Stimulated activated CD4-positive, alpha-beta T cell treated with anti-CD3 and anti-CD28 coated beads, TNF-alpha, amount 100 ng/mL, for 4 hours (primary cell): ENCODE data around the gene DDX24.

ENCODE experiments used
- DNase-seq, 3 experiments: peaks; one replicate each; pipeline ENCODE4 v3.0.0-alpha.2; 2020; ENCODE audit warnings: low read depth in 3 of 3

The DDX24 gene

GRCh38 chr14:94010625-94011024, 70.4 kb downstream of the DDX24 start:
- DNase-seq, result no peak

DNA sequence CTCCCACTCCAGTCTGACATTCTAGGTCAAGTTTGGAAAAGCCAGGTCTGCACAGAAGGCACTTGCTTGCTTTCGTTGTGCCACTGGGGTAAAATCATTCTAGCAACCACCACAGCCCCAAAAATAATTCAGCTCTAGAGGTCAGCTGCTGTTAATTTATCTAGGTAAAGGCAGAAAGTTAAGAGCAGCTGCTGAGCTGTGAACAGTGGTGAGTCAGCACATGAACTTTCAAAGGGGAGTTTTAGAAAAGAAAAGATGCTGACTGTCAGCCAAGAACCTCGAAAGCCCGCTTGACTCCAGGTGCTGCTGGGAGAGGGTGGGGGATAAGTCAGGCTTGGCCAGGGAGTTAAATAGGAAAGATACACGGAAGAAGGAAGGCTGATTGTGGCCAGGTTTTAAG, 71.2 kb downstream of the DDX24 start:
- no peak for DNase-seq

- DNase-seq, result no peak
These were observed 72.8 kb downstream of the DDX24 start for GRCh38 chr14:94008234-94008633.

DNA sequence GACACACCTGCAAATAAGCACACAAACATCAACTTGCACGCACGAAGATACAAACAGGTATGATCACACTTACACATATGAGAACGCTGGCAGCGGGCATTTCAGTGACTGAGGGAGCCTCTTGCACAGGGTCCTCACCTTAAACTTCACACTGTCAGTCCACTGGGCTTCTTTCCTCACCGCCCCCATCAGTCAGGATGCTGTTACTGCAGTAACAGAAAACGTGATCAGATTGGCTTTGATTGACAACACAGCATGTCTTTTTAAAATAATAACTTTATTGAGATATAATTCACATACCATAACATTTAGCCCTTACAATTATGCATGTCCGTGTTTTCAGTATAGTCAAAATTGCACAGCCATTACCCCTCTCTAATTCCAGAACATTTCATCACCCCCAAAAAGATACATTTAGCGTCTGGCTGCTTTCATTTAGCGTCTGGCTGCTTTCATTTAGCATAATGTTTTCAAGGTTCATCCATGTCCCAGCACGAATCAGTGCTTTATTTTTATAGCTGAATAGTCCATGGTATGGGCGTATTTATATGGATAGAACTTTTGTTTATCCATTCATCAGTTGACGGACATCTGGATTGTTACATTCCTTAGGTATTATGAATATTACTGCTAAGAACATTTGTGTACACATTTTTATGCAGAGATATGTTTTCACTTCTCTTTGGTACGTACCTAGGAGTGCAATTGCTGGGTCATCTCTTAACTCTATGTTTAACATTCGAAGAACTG, 75.5 kb downstream of the DDX24 start:
- DNase-seq, result no peak

GRCh38 chr14:94004015-94004414, 77.0 kb downstream of the DDX24 start:
- DNase-seq, result no peak

DNA sequence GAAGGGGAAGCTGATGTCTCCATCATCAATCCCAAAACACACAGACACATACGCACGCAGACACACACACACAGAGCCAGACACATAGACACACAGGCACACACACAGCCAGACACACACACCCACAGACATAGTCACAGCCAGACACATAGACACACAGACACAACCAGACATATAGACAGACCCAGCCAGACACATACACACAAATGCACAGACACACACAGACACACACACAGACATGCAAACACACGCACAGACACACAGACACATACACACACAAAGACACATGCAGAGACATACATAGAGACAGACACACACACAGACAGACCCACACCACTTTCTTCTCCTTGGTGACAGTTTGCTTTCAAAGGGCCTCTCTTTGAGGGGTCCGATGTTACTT, 77.6 kb downstream of the DDX24 start:
- no peak for DNase-seq

DNA sequence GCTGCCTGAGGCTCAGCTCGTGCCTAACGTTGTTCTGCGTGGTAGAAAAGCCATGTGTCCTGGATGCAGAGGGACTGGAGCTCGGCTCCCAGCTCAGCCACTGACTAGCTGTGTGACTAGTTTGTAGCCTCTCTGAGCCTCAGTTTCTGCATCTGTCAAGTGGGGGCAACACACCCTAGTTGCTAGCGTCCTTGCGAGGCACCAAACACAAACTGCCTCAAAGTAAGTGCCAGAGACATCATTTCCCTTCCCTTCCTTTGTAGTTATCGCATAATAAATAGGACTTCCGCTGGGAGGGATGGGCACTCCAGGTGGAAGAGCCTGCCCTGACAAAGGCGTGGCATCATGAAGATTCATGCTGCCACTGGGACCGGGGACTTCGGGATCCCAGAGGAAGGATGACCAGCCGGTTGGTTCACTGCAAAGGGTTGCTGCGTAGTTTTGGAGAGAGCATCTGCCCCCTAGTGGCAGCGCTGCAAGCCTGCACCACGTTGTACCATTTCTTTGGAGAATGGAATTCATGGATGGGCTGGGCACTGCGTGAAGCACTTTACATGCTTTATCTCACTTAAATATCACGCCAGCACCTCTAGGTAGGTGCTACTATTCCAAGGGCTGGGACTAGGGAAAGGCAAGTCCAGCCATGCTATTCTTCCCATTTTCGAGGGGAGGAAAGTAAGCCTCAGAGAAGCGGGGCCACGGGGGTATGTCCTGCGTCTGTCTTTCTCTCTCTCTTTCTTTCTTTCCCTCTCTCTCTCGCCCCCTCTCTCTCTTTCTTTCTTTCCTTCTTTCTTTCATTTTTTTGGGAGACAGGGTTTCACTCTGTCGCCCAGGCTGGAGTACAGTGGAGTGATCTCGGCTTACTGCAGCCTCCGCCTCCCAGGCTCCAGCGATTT, 79.3 kb downstream of the DDX24 start:
- peak in 2 of 3 experiments; percentile 17 to 45 for DNase-seq

DNA sequence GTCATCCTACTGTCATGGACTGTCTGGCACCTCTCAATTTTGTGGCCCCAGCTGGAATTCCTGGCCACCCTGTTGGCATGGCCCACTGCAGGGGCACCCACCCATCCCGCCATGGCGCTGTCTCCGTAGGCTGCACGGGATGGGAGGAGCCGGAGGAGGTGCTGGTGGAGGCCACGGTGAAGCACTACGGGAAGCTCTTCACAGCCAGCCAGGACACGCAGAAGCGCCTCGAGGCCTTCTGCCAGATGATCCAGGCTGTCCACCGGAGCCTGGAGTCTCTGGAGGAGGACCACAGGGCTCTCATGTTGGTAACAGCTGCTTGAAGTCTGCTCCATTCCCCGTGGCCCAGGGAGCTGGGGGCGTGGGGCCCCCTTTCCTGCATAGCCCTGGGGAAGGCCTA, 80.0 kb downstream of the DDX24 start:
- no peak for DNase-seq

DNA sequence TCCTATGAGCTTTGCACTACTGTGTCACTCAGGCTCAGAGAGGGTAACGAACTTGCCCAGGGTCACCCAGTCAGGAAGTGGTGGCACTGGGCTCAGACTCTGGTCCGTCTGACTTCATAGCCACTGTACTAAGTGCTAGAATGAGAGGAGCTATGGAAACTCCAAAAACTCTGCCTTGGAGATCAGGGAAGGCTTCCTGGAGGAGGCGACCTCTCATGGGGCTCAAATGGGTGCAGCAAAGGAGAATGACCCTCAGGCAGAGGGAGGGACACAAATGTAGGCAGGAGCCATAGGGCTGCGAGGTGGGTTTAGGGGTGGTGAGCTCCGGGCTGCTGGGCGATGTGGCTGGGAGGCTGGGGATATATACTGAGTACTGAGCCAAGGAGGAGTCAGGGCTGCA, 80.7 kb downstream of the DDX24 start:
- DNase-seq, result no peak

GRCh38 chr14:93999573-93999972, 81.4 kb downstream of the DDX24 start:
- DNase-seq, result no peak

DNA sequence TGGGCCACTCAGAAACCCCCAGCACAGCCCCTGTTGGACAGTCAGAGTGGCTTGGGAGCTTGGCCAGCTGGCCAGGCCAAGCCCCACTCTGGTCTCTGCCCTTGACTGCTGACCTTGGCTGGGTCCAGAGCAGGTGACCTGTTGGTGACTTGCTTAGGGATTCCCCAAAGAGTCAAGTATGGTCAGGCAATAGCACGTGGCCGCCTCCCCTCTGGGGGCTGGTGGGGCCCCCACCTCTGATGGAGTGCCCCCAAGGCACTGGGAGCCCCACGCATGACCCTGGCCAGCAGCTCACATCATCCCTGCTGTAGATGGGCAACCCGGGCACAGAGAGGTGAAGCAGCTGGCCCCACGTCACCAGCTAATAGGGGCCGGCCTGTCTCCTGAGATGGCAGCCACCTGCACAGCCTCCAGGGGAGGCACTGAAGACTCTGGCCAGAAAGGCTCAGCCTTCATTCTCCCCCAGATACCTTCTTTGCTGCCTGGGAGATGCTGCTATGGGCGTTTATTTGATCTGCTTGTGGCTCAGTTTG, 82.1 kb downstream of the DDX24 start:
- DNase-seq, result no peak
